HG03571 (cell line): ENCODE data around the gene TC2N.
"Not testable (repeated sequence)": the region's sequence is repeated elsewhere in the genome, so short reads cannot be mapped to it uniquely, and the experiment has no call there.

Source experiments
- ATAC-seq: cut with Tn5 transposase; IDR thresholded peaks from one replicate; pipeline ENCODE4 v1.9.1; 2021; ENCODE audit not compliant: unreplicated experiment

TC2N gene

GRCh38 chr14:91867316-91867988, at the start of gene TC2N:
Gene TC2N, minus strand, starts transcription at chr14:91867536. Its CDS starts 53,767 bp downstream, at chr14:91813769.
- no peak for ATAC-seq

GRCh38 chr14:91912035-91912434, 44.7 kb upstream of the TC2N start:
- no peak for ATAC-seq

GRCh38 chr14:91911474-91912032, 44.2 kb upstream of the TC2N start:
- no peak for ATAC-seq

GRCh38 chr14:91910196-91910595, 42.9 kb upstream of the TC2N start:
- no peak for ATAC-seq

GRCh38 chr14:91906374-91906773, 39.0 kb upstream of the TC2N start:
- no peak for ATAC-seq

- ATAC-seq, result no peak
Measured at GRCh38 chr14:91904956-91905645, 37.8 kb upstream of the TC2N start.

GRCh38 chr14:91904483-91904882, 37.1 kb upstream of the TC2N start:
- no peak for ATAC-seq

- ATAC-seq, result no peak
Measured at GRCh38 chr14:91903070-91903469, 35.7 kb upstream of the TC2N start.

GRCh38 chr14:91902336-91902735, 35.0 kb upstream of the TC2N start:
- ATAC-seq, result no peak

- no peak for ATAC-seq
Measured at GRCh38 chr14:91901449-91902226, 34.3 kb upstream of the TC2N start.

GRCh38 chr14:91899806-91900205, 32.5 kb upstream of the TC2N start:
- no peak for ATAC-seq

- no peak for ATAC-seq
Measured at GRCh38 chr14:91899213-91899612, 31.9 kb upstream of the TC2N start.

GRCh38 chr14:91898372-91898771, 31.0 kb upstream of the TC2N start:
- ATAC-seq, result no peak

- ATAC-seq, result not testable (repeated sequence)
Measured at GRCh38 chr14:91897716-91898115, 30.4 kb upstream of the TC2N start.

- no peak for ATAC-seq
Measured at GRCh38 chr14:91897106-91897701, 29.9 kb upstream of the TC2N start.

GRCh38 chr14:91896419-91896818, 29.1 kb upstream of the TC2N start:
- no peak for ATAC-seq

GRCh38 chr14:91893669-91894068, 26.3 kb upstream of the TC2N start:
- ATAC-seq, result no peak

- no peak for ATAC-seq
Measured at GRCh38 chr14:91893007-91893406, 25.7 kb upstream of the TC2N start.

- no peak for ATAC-seq
Measured at GRCh38 chr14:91891721-91892220, 24.4 kb upstream of the TC2N start.

- ATAC-seq, result no peak
Measured at GRCh38 chr14:91891101-91891500, 23.8 kb upstream of the TC2N start.

GRCh38 chr14:91890291-91890749, 23.0 kb upstream of the TC2N start:
- no peak for ATAC-seq
